HepG2 (cell line): ENCODE data around the gene HSPA1A. TPM values are rescaled to one million over a fixed set of nuclear protein-coding genes. Genes with fewer than 3 reads are reported as not detected.

Source experiments
- ARID4A ChIP-seq: sonication (generic); formaldehyde crosslinking; IDR thresholded peaks from 2 replicates; pipeline ENCODE4 v1.5.0; 2020; ENCODE audit warnings: mild to moderate bottlenecking, missing genetic modification reagents, borderline replicate concordance
- ATF6 ChIP-seq: sonication (generic); formaldehyde crosslinking; conservative IDR thresholded peaks from 2 replicates; pipeline ENCODE4 v1.4.0; 2020; ENCODE audit warnings: missing genetic modification reagents
- EED ChIP-seq: sonication (generic); formaldehyde crosslinking; IDR thresholded peaks from 2 replicates; pipeline ENCODE4 v1.5.0; 2020; ENCODE audit warnings: mild to moderate bottlenecking, missing genetic modification reagents
- HNF1B ChIP-seq: sonication (generic); formaldehyde crosslinking; IDR thresholded peaks from 2 replicates; pipeline ENCODE4 v1.5.1; 2020; ENCODE audit warnings: mild to moderate bottlenecking, moderate library complexity, missing genetic modification reagents
- IKZF5 ChIP-seq: IDR thresholded peaks from 2 replicates; pipeline ENCODE4 v1.6.1; 2018; ENCODE audit warnings: missing genetic modification reagents, mild to moderate bottlenecking, missing compliant biosample characterization
- JARID2 ChIP-seq: sonication (generic); formaldehyde crosslinking; IDR thresholded peaks from 2 replicates; pipeline ENCODE4 v1.8.1; 2023; ENCODE audit warnings: missing genetic modification reagents, inconsistent platforms; ENCODE audit not compliant: insufficient replicate concordance
- KAT8 ChIP-seq: IDR thresholded peaks from 2 replicates; pipeline ENCODE4 v1.6.1; 2016; ENCODE audit warnings: missing genetic modification reagents, missing compliant biosample characterization
- NAIF1 ChIP-seq: sonication (generic); formaldehyde crosslinking; IDR thresholded peaks from 2 replicates; pipeline ENCODE4 v1.5.0; 2020; ENCODE audit warnings: mild to moderate bottlenecking, missing genetic modification reagents, borderline replicate concordance
- SNAI1 ChIP-seq: sonication (generic); formaldehyde crosslinking; IDR thresholded peaks from 2 replicates; pipeline ENCODE4 v1.5.0; 2020; ENCODE audit warnings: mild to moderate bottlenecking, missing genetic modification reagents, borderline replicate concordance
- TSC22D2 ChIP-seq: sonication (generic); formaldehyde crosslinking; IDR thresholded peaks from 2 replicates; pipeline ENCODE4 v1.5.1; 2020; ENCODE audit warnings: missing genetic modification reagents, mild to moderate bottlenecking, borderline replicate concordance
- ZFX ChIP-seq: sonication (generic); formaldehyde crosslinking; IDR thresholded peaks from 2 replicates; pipeline ENCODE4 v1.4.0; 2020; ENCODE audit warnings: mild to moderate bottlenecking, low read depth, missing genetic modification reagents, moderate library complexity
- ZKSCAN1 ChIP-seq: fragments of 150-350 bp; IDR thresholded peaks from 2 replicates; pipeline ENCODE4 v1.6.1; 2014; ENCODE audit warnings: low read length
- ZNF264 ChIP-seq: sonication (generic); formaldehyde crosslinking; IDR thresholded peaks from 2 replicates; pipeline ENCODE4 v1.4.0; 2020; ENCODE audit warnings: missing genetic modification reagents
- ZNF446 ChIP-seq: sonication (generic); formaldehyde crosslinking; IDR thresholded peaks from 2 replicates; pipeline ENCODE4 v1.5.0; 2020; ENCODE audit warnings: mild to moderate bottlenecking, missing genetic modification reagents
- ZNF460 ChIP-seq: sonication (generic); formaldehyde crosslinking; IDR thresholded peaks from 2 replicates; pipeline ENCODE4 v1.5.1; 2020; ENCODE audit warnings: missing genetic modification reagents, mild to moderate bottlenecking, borderline replicate concordance
- ZNF605 ChIP-seq: sonication (generic); formaldehyde crosslinking; IDR thresholded peaks from 2 replicates; pipeline ENCODE4 v1.8.0; 2022; ENCODE audit warnings: mild to moderate bottlenecking, missing genetic modification reagents
- ZNF737 ChIP-seq: sonication (generic); formaldehyde crosslinking; IDR thresholded peaks from 2 replicates; pipeline ENCODE4 v1.5.0; 2020; ENCODE audit warnings: missing genetic modification reagents, mild to moderate bottlenecking, borderline replicate concordance
- ZNF772 ChIP-seq: sonication (generic); formaldehyde crosslinking; IDR thresholded peaks from 2 replicates; pipeline ENCODE4 v1.5.0; 2020; ENCODE audit warnings: mild to moderate bottlenecking, missing genetic modification reagents
- ZNF850 ChIP-seq: sonication (generic); formaldehyde crosslinking; conservative IDR thresholded peaks from 2 replicates; pipeline ENCODE4 v1.9.0; 2021; ENCODE audit warnings: mild to moderate bottlenecking, missing genetic modification reagents
- polyA plus RNA-seq, 8 experiments: library from polyadenylated mRNA; depleted of rRNA in 3 of 8; stranded (reverse) in 7 of 8; unstranded in 1 of 8; fragments of >200 nt; fragmentation: Illumina TruSeq in 4 of 8; extraction: Trizol in 4 of 8; gene quantifications; 2 replicates each; pipeline versions ENCODE4 v1.2.1 to v1.2.3, GENCODE V29; 2011 to 2016; ENCODE audit warnings: low read depth in 4 of 8, missing spikeins in 1 of 8, mixed read lengths in 1 of 8; ENCODE audit not compliant: insufficient read depth in 1 of 8
- total RNA-seq, 5 experiments: library from RNA; depleted of rRNA; stranded (reverse); fragments of >200 nt; fragmentation: Illumina TruSeq; extraction: Trizol; gene quantifications; 2 replicates each; pipeline ENCODE4 v1.2.3, GENCODE V29; 2016; ENCODE audit warnings: low read depth in 1 of 5
- TF ChIP-seq, protein P1 (sequence below): IDR thresholded peaks from 2 replicates; pipeline ENCODE4 v1.6.1; 2016; ENCODE audit warnings: mild to moderate bottlenecking, missing biosample characterization, missing genetic modification reagents

The HSPA1A gene
- total and polyA plus RNA-seq, 2 of the 13 experiments (the other 11 are each of a cell fraction or from before 2014, with no cell fraction given), result 44.5 to 85.0 TPM

DNA sequence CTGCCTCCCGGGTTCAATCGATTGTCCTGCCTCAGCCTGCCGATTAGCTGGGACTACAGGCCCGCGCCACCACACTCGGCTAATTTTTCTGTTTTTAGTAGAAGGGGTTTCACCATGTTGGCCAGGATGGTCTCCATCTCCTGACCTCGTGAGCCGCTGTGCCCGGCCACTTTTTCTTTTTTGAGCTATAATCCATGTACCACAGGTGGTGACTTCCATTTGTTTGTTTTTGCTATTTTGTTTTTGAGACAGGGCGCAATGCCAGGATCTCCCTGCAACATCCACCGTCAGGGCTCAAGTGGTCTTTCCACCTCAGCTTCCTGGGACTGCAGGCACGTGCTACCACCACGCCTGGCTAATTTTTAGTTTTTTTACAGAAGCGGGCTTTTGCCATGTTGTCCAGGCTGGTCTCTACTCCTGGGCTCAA is 20.7 kb downstream of the HSPA1A start (continued):
- TF ChIP-seq ARID4A (CRISPR knock-in tag), result no peak
- TF ChIP-seq KAT8 (CRISPR knock-in tag), result no peak
- no peak for TF ChIP-seq HNF1B (CRISPR knock-in tag)
- no peak for TF ChIP-seq ZNF605 (CRISPR knock-in tag)
- TF ChIP-seq, protein P1, sequence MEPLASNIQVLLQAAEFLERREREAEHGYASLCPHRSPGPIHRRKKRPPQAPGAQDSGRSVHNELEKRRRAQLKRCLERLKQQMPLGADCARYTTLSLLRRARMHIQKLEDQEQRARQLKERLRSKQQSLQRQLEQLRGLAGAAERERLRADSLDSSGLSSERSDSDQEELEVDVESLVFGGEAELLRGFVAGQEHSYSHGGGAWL (CRISPR knock-in tag), result no peak
- TF ChIP-seq ZNF460 (CRISPR knock-in tag), result peak; percentile 81
- TF ChIP-seq ZNF737 (CRISPR knock-in tag), result peak; percentile 77; the same call in 1 of the 2 replicates
- TF ChIP-seq ZFX (CRISPR knock-in tag), result 0 out of 2 replicates have a peak, but pooled peaks have one; percentile 3
- TF ChIP-seq ATF6, result no peak
- peak; percentile 32; the same call in 1 of the 2 replicates for TF ChIP-seq TSC22D2 (CRISPR knock-in tag)
- no peak for TF ChIP-seq JARID2 (CRISPR knock-in tag)
- no peak for TF ChIP-seq NAIF1 (CRISPR knock-in tag)
- no peak for TF ChIP-seq ZNF850 (CRISPR knock-in tag)
- TF ChIP-seq ZNF446 (CRISPR knock-in tag), result no peak
- TF ChIP-seq ZKSCAN1, result no peak
- peak; percentile 18; the same call in 1 of the 2 replicates for TF ChIP-seq IKZF5
- TF ChIP-seq SNAI1 (CRISPR knock-in tag), result no peak
- TF ChIP-seq EED (CRISPR knock-in tag), result no peak
- no peak for TF ChIP-seq ZNF772 (CRISPR knock-in tag)
- no peak for TF ChIP-seq ZNF264 (CRISPR knock-in tag)
